Stomach (tissue), 4 donors: ENCODE data around the gene TMEM200B.
"Not testable (repeated sequence)": the region's sequence is repeated elsewhere in the genome, so short reads cannot be mapped to it uniquely, and the experiment has no call there.

Source experiments
- POLR2A ChIP-seq, 4 donors: fragments of 450-650 bp; IDR thresholded peaks; one replicate each; pipeline ENCODE4 v1.6.1; 2016; ENCODE audit warnings: antibody characterized with exemption in 4 of 4, control low read depth in 2 of 4, mild to moderate bottlenecking in 1 of 4, moderate library complexity in 1 of 4
- POLR2AphosphoS5 ChIP-seq, 3 donors: sonication (generic); formaldehyde crosslinking; IDR thresholded peaks; one replicate each; pipeline ENCODE4 v1.6.1; 2016; ENCODE audit warnings: antibody characterized with exemption in 3 of 3
- TF ChIP-seq, protein P1 (sequence below), 7 experiments: fragments of 450-650 bp in 4 of 7; fragments of 200-600 bp in 3 of 7; sonication (generic) in 3 of 7; IDR thresholded peaks; one replicate each; pipeline ENCODE4 v1.5.1; 2016 to 2019; ENCODE audit warnings: antibody characterized with exemption in 7 of 7, control low read depth in 2 of 7, mild to moderate bottlenecking in 1 of 7

DNA sequence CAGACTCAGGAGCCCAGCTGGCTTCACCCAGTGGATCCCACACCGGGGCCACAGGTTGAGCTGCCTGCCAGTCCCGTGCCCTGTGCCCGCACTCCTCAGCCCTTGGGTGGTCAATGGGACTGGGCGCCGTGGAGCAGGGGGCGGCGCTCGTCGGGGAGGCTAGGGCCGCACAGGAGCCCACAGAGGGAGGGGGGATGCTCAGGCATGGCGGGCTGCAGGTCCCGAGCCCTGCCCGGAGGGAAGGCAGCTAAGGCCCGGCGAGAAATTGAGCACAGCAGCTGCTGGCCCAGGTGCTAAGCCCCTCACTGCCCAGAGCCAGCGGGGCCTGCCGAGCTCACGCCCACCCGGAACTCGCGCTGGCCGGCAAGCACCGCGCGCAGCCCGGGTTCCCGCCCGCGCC lies 7.4 kb upstream of the TMEM200B start:
- not testable (repeated sequence) for TF ChIP-seq POLR2A, POLR2AphosphoS5 (IDR thresholded peaks at IDR 0.05)
- TF ChIP-seq, protein P1, sequence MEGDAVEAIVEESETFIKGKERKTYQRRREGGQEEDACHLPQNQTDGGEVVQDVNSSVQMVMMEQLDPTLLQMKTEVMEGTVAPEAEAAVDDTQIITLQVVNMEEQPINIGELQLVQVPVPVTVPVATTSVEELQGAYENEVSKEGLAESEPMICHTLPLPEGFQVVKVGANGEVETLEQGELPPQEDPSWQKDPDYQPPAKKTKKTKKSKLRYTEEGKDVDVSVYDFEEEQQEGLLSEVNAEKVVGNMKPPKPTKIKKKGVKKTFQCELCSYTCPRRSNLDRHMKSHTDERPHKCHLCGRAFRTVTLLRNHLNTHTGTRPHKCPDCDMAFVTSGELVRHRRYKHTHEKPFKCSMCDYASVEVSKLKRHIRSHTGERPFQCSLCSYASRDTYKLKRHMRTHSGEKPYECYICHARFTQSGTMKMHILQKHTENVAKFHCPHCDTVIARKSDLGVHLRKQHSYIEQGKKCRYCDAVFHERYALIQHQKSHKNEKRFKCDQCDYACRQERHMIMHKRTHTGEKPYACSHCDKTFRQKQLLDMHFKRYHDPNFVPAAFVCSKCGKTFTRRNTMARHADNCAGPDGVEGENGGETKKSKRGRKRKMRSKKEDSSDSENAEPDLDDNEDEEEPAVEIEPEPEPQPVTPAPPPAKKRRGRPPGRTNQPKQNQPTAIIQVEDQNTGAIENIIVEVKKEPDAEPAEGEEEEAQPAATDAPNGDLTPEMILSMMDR (IDR thresholded peaks at IDR 0.05): not testable (repeated sequence)
